Forelimb muscle (tissue), 1 donor: Measurements from ENCODE around the gene PLTP. TPM values are rescaled to one million over a fixed set of nuclear protein-coding genes. Genes with fewer than 3 reads are reported as not detected.
"Not testable (repeated sequence)": the region's sequence is repeated elsewhere in the genome, so short reads cannot be mapped to it uniquely, and the experiment has no call there.

Experiments used
- DNase-seq: peaks from one replicate; pipeline ENCODE4 v3.0.0-alpha.2; 2013; ENCODE audit warnings: low read depth
- polyA plus RNA-seq: library from polyadenylated mRNA; unstranded; fragments of 120-200 nt; gene quantifications from one replicate; pipeline ENCODE4 v1.2.1, GENCODE V29; 2013; ENCODE audit not compliant: insufficient read length

PLTP gene, protein sequence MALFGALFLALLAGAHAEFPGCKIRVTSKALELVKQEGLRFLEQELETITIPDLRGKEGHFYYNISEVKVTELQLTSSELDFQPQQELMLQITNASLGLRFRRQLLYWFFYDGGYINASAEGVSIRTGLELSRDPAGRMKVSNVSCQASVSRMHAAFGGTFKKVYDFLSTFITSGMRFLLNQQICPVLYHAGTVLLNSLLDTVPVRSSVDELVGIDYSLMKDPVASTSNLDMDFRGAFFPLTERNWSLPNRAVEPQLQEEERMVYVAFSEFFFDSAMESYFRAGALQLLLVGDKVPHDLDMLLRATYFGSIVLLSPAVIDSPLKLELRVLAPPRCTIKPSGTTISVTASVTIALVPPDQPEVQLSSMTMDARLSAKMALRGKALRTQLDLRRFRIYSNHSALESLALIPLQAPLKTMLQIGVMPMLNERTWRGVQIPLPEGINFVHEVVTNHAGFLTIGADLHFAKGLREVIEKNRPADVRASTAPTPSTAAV
- polyA plus RNA-seq: 15.3 TPM

DNA sequence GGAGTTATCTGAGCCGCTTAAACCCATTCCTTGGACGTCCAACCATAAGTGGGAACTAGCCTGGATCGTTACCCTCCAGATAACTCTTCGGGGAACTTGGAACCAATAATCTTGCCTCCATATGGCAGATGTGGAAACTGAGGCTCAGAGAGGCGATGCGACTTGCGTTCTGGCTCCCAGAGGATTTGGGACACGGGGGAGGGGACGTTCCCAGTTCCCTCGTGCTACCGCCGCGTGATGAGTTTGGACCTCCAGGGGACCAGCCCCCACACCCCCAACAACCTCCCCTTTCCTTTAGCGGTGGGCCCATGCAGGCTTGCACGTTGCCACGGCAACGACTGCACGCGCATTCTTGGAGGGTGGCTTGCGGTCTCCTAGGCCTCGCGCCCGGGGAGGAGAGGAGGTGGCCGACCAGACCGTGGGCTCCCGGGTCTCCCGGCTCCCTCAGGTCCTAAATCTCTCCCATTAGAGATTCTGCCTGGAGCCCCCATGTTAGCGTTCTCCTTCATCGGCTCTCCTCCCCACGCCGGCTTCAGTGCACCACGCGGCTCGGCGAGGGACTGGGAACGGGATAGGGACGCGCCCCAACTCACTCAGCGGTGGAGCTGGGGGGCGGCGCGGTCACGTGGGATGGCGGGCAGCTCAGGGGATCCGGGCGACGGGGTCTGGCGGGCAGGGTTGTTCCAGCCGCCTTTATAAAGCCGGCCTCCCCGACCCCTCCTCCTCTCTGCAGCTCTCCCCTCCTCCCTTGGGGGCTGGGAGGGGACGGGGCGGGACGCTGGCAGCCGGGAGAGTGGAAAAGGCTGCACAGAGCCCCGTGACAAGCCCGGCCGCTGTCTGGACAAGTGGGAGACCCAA, at the start of gene PLTP:
TSS of gene PLTP (minus strand) at position 670 of the 858 bp plus-strand sequence. CDS start 703 bp downstream, outside the sequence.
- DNase-seq: no peak

DNA sequence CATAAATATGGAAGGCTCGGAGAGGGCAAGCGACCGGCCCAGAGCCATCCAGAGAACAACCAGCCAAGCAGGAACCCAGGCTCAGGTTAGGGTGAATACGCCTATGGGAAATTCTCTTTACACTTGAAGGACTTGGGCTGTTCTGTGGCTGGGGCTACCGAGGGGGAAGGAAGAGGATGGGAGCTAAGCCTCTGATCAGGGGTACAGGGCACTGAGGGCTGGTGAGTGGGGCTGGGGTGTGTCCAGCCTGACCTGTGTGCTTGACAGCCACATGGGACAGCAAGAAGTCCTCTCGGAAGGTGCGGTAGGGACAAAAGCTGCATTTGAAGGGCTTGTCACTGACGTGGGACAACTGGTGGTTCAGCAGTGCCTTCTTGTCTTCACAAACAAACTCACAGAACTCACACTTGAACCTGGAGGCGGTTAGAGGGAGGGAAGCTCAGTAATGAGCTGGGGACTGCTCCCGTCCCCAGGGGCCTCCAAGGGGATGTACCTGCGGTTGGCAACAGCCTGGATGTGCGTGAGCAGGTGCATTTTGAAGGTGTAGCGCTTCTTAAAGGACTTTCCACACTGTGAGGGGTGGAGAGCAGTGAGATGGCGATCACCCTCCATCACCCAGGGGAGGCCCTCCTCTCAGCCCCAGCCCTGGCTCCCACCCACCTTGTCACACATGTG, 48.1 kb upstream of the PLTP start:
- DNase-seq: no peak

DNA sequence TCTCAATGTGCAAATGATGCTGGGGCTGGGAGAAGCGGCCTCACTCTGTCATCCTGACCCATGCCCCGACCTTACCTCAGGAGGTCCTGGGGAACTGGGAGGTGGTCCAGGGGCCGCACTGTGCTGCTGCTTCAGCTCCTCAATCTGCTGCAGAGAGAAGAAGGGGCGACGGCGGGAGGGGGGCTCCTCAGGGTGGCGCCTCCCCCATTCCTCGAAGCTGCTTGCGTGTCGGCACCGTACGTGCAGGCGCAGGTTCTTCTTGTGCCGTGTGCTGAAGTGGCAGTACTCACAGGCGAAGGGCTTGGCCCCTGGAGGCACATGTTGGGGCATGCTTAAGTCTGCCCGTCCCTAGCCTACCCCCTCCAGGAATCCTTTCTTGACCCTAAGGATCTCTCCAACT, 47.2 kb upstream of the PLTP start:
- no peak for DNase-seq

DNA sequence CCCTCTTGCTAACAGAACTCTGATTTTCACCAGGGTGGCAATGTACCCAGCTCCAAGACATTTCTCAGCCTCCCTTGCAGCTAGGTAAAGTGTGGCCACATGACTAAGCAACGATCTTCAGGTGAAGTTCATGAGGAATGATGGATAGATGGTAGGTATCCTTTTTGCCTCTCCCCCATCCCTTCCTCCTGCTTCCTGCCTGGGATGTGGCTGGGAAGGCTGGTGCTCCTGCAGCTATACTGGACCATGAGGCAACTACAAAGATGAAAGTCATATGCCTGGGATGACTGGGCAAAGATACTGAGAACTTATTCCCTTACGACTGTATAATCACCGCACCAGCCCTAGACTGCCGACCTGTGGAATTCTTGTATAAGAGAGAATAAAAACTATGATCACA, 46.6 kb upstream of the PLTP start:
- DNase-seq: no peak

DNA sequence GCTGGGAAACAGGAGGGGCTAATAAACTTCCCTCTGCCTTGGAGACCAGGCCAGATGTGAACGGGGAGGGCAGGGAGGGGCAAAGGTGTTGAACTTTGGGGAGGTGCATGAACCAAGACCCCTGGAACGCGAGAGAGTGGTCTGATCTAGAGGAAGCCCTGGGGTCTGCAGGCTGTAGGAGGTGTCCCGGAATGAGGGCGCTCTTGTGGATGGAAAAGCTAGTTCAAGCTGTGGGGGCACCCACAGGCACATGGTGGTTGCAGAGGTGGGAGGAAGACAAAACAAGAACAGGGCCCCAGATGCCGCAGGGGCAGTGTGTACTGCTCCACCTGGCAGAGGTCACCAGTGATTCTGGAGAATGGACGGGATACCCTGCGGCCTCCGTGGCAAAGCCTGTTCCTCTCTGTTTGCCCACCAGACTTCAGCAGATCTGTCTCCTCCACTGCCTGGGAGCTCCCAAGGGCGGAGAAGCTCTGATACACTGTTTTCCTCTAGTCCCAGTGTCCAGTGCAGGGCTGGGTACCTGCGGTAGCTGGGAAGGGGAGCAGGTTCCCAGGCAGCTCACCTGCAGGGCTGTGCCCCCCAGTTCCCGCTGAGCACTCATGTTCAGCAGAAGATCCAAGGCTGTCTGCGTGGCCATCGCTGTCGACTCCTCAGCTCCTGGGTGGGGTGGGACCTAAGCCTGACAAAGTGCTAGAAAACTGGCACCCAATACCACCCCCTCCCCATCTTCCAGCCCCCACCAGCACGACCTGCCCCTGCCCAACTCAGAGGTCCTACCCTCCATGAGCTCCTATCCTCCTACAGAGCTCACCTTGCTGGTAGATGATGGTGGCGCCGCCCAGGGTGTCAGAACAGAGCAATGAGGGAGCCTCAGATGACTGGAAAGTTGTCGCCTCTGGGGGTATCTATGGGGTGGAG, 45.3 kb upstream of the PLTP start:
- no peak for DNase-seq

DNA sequence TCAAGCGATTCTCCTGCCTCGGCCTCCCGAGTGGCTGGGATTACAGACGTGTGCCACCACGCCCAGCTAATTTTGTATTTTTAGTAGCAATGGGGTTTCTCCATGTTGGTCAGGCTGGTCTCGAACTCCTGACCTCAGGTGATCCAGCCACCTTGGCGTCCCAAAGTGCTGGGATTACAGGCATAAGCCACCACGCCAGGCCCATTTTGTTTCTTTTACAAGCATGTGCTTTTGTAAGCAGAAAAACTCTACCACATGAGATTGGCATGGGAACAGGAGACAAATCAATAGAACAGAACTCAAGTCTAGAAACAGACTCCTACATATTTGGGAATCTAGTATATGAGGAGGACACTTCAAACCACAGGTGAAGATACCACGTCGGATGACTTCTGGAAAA, 44.4 kb upstream of the PLTP start:
- not testable (repeated sequence) for DNase-seq

DNA sequence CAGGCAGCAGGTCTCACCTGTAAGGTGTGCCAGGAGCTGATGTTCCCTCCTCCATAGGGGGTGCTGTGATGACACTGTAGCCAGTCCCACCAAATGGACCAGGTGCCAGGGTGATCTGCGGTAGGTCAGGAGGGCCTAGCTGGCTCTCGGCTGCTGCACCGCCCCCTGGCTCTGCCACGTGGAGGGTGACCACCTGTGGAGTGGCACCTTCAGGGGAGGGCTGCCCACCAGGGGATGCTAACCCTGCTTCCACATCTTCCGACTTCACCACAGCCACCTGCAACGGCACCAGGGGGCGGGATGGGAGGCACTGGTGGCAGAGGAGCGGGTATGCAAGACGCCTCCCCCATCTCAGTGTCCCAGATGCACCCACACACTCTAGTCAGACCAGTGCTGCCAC, 41.7 kb upstream of the PLTP start:
- DNase-seq: no peak

DNA sequence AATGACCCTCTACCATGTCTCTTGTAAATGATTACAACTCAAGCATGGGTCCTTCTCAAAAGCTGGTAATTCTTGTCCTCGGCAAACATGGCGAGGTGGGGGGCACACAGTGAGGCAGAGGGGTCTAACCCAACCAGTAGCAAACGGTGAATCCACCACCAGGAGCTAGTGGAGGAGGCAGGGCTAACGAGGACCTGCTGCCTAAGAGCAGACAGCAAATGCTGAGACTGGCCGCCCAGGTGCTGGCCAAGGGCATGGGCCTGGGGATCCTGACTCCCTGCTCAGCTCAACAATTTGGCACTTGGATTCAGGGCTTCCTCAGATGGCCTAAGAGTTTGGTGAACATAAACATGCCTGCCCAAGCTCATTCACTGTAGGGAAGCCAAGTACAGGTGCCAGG, 40.9 kb upstream of the PLTP start:
- DNase-seq: no peak

DNA sequence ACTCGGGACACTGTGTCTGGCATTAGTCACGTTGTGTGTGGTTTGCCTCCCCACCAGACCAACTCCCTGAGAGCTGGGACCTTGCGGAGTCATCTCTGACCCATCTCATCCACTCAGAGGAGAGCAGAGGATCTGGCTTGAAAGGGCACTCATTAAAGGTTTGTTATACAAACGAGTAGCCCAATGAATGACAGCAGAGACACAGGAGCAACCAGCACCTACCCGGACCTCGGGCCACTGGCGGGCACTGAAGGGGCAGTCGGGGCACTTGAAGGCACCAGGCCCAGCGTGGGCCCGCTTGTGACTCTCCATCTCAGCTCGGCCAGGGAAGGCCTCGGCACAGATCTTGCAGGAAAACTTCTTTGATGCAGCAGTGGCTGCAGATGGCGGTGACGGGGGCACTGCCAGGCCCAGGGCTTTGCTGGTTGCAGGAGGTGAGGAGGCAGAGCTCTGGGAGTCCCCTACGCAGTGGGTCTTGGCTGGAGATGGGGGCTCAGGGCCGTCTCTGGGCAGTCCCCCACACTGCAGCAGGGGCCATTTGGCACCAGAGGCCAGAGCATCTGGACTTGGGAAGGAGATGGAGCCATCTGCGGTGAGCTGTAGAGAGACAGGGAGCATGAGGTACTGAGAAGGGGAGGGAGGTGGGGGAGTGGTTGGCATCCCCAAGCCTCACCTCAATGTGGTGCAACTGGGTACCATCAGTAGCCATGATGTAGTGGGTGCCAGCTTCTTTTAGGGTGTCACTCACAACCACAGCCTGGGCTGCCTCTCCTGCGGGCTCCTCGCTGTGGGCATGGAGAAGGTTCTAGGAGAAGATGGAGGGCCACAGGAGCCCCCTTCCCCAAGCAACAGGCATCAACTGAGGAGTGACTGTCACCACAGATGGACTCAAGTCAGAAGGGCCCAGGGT, 40.2 kb upstream of the PLTP start:
- DNase-seq: no peak

DNA sequence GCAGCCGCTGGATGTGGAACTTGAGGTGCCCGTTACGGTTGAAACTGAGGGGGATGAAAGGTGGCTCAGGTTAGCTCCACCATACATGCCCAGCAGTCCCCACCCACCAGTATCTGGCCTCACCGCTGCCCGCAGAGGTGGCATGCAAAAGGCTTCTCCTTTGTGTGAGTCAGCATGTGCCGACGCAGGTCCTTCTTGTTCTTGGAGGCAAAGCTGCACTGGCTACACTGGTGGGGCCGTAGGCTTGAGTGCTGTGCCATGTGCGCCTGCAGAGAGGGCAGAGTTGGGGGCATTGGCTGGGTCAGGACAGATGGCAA, 38.3 kb upstream of the PLTP start:
- no peak for DNase-seq

DNA sequence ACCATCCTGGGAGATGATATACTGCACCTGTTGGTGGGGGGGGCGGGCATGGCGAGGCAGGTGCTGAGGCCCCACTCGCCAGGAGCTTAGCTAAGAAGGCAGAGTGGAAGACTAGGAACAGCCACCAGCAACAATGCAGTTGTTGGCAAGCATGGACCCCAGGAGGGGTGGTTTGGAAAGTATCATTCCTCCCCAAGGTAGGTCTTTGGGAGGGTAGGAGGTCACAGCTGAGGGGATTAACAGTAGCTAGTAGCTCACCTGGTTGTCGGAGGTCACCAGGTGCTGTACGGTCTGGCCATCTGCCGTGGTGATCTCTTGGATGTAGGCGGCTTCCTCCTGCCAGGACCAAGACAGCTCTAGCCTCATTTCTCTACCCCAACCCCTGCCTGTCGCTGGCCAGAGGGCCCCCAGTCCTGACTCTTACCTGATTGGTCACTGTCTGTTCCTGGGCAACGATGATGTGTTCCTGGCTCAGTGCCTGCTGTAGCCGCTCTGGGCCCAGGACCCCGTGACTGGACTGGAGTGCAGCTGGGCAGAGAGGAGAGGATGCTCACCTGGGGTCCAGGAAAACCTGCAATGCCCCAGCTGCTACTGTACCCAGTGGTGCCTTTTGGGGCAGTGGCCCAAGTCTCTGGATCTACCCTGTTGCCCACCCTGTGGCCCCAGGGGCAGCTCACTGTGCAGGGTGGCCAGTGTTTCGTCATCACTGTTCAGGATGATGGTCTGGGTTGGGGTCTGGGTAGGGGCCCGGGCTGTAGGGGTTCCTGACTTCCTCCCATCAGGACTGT, 37.8 kb upstream of the PLTP start:
- no peak for DNase-seq

DNA sequence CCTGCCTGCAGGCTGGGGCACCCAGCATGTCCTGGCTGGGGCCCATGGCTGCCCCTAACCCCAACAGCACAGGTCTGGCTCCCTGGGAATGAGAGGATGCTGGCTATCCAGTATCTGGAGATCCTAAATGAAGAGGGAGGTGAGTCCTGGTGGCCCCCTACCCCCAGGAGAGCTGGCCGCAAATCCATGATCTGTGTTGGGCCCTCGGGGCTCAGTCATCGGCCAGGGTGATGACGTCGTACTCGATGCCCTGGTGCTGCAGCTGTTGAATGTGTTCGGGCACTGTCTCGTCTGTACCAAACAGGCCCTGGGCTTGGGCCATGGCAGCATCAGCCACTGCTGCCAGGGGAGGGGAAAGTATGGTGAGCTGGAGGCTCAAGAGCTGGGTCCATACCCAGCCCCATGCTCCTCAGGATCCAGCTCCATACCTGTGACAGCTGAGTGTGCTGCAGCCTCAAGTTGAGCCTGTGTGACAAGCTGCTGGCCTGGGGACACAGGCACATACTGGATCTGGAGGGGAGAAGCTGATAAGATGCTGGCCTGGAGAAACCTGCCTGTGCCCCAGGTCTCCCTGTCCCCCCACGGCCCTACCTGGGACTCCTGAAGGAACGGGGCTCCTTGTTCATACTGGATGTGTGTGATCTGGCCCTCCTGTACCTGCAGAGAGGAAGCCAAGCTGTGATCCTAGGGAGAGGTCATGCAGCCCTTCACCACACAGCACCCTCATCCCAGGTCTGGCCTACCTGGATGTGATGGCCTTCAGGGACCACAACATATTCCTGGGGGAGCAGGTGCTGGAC, 37.0 kb upstream of the PLTP start:
- DNase-seq: no peak

DNA sequence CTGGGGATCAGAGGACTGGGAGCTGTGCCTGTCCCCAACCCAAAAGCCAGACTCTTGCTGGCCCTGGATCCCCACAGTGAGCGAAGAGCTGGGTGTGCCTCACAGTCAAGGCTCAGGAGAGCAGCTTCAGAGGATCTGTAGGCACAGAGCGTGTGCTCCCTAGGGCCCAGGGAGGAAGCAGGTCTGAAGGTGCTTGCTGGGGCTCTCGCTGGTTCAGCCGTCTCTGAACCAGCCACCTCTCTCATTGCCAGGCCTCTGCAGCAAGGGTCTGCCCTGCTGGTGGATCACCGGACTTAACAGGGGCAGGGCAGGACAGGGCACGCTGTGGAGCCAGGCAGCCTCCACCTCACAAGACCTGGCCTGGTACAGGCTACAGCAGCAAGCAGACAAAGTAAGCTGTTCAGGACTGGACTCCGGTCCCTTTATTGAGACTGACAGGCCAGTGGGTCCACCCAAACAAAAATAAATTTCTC, 36.3 kb upstream of the PLTP start:
- no peak for DNase-seq

DNA sequence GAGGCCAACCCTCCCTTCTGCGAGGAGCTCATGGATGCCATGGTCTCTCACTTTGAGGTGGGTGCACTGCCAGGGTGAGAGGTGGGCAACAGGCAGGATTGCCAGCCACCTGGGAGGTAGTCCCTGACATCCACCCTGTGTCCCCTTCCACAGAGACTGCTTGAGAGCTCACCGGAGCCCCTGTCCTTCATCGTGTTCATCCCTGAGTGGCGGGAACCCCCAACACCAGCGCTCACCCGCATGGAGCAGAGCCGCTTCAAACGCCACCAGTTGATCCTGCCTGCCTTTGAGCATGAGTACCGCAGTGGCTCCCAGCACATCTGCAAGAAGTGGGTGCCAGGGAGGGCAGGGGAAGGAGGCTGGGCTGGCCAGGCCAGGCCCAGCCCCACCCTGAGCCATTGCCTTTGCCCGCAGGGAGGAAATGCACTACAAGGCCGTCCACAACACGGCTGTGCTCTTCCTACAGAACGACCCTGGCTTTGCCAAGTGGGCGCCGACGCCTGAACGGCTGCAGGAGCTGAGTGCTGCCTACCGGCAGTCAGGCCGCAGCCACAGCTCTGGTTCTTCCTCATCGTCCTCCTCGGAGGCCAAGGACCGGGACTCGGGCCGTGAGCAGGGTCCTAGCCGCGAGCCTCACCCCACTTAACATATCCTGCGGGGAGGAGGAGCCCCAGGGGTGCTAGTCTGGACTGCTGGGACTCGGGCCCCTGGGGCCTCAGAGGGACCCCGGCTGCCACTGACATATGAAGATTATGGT, 35.3 kb upstream of the PLTP start:
- DNase-seq: no peak

DNA sequence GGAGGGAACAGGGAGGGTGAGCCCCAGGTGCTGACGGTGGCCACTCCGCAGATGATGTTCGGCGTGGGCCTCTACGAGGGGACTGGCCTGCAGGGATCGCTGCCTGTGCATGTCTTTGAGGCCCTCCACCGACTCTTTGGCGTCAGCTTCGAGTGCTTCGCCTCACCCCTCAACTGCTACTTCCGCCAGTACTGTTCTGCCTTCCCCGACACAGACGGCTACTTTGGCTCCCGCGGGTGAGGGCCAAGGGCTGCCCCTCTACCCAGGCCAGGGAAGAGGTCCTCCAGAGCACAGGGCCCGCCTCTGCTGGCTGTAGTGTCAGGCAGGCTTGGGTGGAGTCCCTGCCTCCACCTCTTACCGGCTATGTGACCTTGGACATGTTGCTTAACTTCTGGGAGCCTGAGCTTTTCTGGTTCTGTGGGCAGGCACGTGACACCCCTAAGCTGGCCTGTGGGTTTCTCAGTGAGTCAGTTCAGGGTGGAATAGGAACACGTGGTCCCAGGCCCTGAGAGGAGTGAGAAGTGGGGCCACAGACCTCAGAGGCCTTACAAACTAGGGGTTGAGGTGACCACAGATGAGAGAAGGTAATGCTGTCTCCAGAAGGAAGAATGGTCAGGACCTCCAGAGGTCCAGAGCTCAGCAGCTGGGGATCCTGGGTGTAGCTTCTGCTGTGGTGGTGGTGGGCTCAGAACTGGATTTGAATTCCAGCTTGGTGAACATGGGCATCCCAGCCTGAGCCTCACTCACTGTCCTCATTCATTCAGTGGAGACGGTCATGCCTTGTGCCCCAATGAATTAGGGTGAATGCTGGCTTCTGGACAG, 34.4 kb upstream of the PLTP start:
- no peak for DNase-seq

DNA sequence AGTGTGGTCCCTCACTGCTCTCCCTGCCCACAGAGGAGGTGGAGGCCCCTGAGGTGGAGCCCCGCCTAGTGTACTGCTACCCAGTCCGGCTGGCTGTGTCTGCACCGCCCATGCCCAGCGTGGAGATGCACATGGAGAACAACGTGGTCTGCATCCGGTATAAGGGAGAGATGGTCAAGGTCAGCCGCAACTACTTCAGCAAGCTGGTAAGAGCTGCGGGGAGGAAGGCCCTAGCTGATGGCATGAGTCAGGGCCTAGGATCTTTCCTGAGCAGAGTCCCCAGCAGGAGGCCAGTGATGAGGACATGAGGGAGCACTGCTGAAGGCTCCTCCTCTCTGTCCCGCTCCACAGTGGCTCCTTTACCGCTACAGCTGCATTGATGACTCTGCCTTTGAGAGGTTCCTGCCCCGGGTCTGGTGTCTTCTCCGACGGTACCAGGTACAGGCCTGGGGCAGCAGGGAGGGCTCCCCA, 33.8 kb upstream of the PLTP start:
- no peak for DNase-seq
